ENCODE data around the gene MPPED2. TPM values are rescaled to one million over a fixed set of nuclear protein-coding genes. Genes with fewer than 3 reads are reported as not detected.

MPPED2 gene
- total RNA-seq, 1 experiment from 2014 or later: not detected

GRCh38 chr11:30432716-30433115, 153.4 kb downstream of the MPPED2 start:
- no TSS peak for BruUV-seq (replicated peaks)
- Mint-ChIP-seq H3K4me3 (ENCODE audit: unreplicated experiment) (no peak overlapping the region), H3K9me3 (ENCODE audit: unreplicated experiment) (no peaks in the 10 kb centered on the region), H3K27me3 (ENCODE audit: insufficient read depth, unreplicated experiment) (peaks cover 95% of the 10 kb centered on the region), H3K27ac (ENCODE audit: low read depth, unreplicated experiment) (no peak overlapping the region), H3K4me1 (ENCODE audit: insufficient read depth, unreplicated experiment) (no peaks in the 10 kb centered on the region), H3K36me3 (ENCODE audit: insufficient read depth, unreplicated experiment) (no peaks in the 10 kb centered on the region)
- intact Hi-C loops (cut with micrococcal nuclease): no loop called here
- DNase-seq (ENCODE audit: unreplicated experiment): no peak
- ChIA-PET CTCF (no interaction called here), POLR2A (no interaction called here)
- TF ChIP-seq CTCF (IDR thresholded peaks at IDR 0.05; ENCODE audit: unreplicated experiment): no peak

- DNase-seq (ENCODE audit: unreplicated experiment): no peak
- H3K27ac Mint-ChIP-seq (ENCODE audit: low read depth, unreplicated experiment): no peak overlapping the region
- intact Hi-C loops (cut with micrococcal nuclease): no loop called here
- BruUV-seq (replicated peaks): no TSS peak
- H3K9me3 Mint-ChIP-seq (ENCODE audit: unreplicated experiment): no peaks in the 10 kb centered on the region
- peaks cover 95% of the 10 kb centered on the region for H3K27me3 Mint-ChIP-seq (ENCODE audit: insufficient read depth, unreplicated experiment)
- no peaks in the 10 kb centered on the region for H3K36me3 Mint-ChIP-seq (ENCODE audit: insufficient read depth, unreplicated experiment)
- H3K4me1 Mint-ChIP-seq (ENCODE audit: insufficient read depth, unreplicated experiment): no peaks in the 10 kb centered on the region
- no peak for TF ChIP-seq CTCF (IDR thresholded peaks at IDR 0.05; ENCODE audit: unreplicated experiment)
- no peak overlapping the region for H3K4me3 Mint-ChIP-seq (ENCODE audit: unreplicated experiment)
- ChIA-PET POLR2A (no interaction called here), CTCF (no interaction called here)
Measured at GRCh38 chr11:30432178-30432577, 154.0 kb downstream of the MPPED2 start.

GRCh38 chr11:30431127-30431814, 154.9 kb downstream of the MPPED2 start:
- no peaks in the 10 kb centered on the region for H3K36me3 Mint-ChIP-seq (ENCODE audit: insufficient read depth, unreplicated experiment)
- no peak for TF ChIP-seq CTCF (IDR thresholded peaks at IDR 0.05; ENCODE audit: unreplicated experiment)
- no TSS peak for BruUV-seq (replicated peaks)
- no peak overlapping the region for H3K4me3 Mint-ChIP-seq (ENCODE audit: unreplicated experiment)
- POLR2A ChIA-PET: no interaction called here
- CTCF ChIA-PET: no interaction called here
- H3K27ac Mint-ChIP-seq (ENCODE audit: low read depth, unreplicated experiment): no peak overlapping the region
- H3K4me1 Mint-ChIP-seq (ENCODE audit: insufficient read depth, unreplicated experiment): no peaks in the 10 kb centered on the region
- H3K9me3 Mint-ChIP-seq (ENCODE audit: unreplicated experiment): no peaks in the 10 kb centered on the region
- H3K27me3 Mint-ChIP-seq (ENCODE audit: insufficient read depth, unreplicated experiment): peaks cover 95% of the 10 kb centered on the region
- intact Hi-C loops (cut with micrococcal nuclease): no loop called here
- DNase-seq (ENCODE audit: unreplicated experiment): no peak

GRCh38 chr11:30429550-30429949, 156.6 kb downstream of the MPPED2 start:
- Mint-ChIP-seq H3K4me1 (ENCODE audit: insufficient read depth, unreplicated experiment) (no peaks in the 10 kb centered on the region), H3K4me3 (ENCODE audit: unreplicated experiment) (no peak overlapping the region), H3K36me3 (ENCODE audit: insufficient read depth, unreplicated experiment) (no peaks in the 10 kb centered on the region), H3K27ac (ENCODE audit: low read depth, unreplicated experiment) (no peak overlapping the region), H3K27me3 (ENCODE audit: insufficient read depth, unreplicated experiment) (peaks cover 95% of the 10 kb centered on the region), H3K9me3 (ENCODE audit: unreplicated experiment) (no peaks in the 10 kb centered on the region)
- TF ChIP-seq CTCF (IDR thresholded peaks at IDR 0.05; ENCODE audit: unreplicated experiment): no peak
- ChIA-PET CTCF (interaction anchor here (0.6 kb wide), 1 partner anchor 476 kb away, joined by 4 read pairs; no protein-coding TSS in a partner anchor), POLR2A (no interaction called here)
- no peak for DNase-seq (ENCODE audit: unreplicated experiment)
- no TSS peak for BruUV-seq (replicated peaks)
- intact Hi-C loops (cut with micrococcal nuclease): no loop called here
